UCSD-AML1 (cell line): ENCODE measurements around the gene TNFRSF19.
"Not testable (repeated sequence)": the region's sequence is repeated elsewhere in the genome, so short reads cannot be mapped to it uniquely, and the experiment has no call there.

ENCODE experiments used
- DNase-seq: peaks from one replicate; lab custom pipeline; 2025; ENCODE audit not compliant: unreplicated experiment; lab: John Stamatoyannopoulos, UW

TNFRSF19 gene

GRCh38 chr13:23570099-23570920, at the start of gene TNFRSF19:
TSS of gene TNFRSF19 (plus strand) at chr13:23570412. CDS start at chr13:23590184, 19,772 bp downstream.
- no peak for DNase-seq

- not testable (repeated sequence) for DNase-seq
Measured at GRCh38 chr13:23529926-23530325, 40.3 kb upstream of the TNFRSF19 start.

- DNase-seq, result no peak
Measured at GRCh38 chr13:23531446-23531845, 38.8 kb upstream of the TNFRSF19 start.

GRCh38 chr13:23534090-23534489, 36.1 kb upstream of the TNFRSF19 start:
- DNase-seq, result no peak

GRCh38 chr13:23541221-23541824, 28.9 kb upstream of the TNFRSF19 start:
- DNase-seq, result no peak

- DNase-seq, result no peak
Measured at GRCh38 chr13:23544668-23545067, 25.5 kb upstream of the TNFRSF19 start.

- DNase-seq, result no peak
Measured at GRCh38 chr13:23547000-23547590, 23.1 kb upstream of the TNFRSF19 start.

- DNase-seq, result no peak
Measured at GRCh38 chr13:23549724-23550123, 20.5 kb upstream of the TNFRSF19 start.

- DNase-seq, result no peak
Measured at GRCh38 chr13:23550163-23550562, 20.0 kb upstream of the TNFRSF19 start.

GRCh38 chr13:23551213-23552008, 18.8 kb upstream of the TNFRSF19 start:
- no peak for DNase-seq

- DNase-seq, result no peak
Measured at GRCh38 chr13:23552171-23552570, 18.0 kb upstream of the TNFRSF19 start.

- DNase-seq, result no peak
Measured at GRCh38 chr13:23552661-23553060, 17.6 kb upstream of the TNFRSF19 start.

GRCh38 chr13:23554000-23554399, 16.2 kb upstream of the TNFRSF19 start:
- DNase-seq, result no peak

- DNase-seq, result no peak
Measured at GRCh38 chr13:23557043-23557442, 13.2 kb upstream of the TNFRSF19 start.

GRCh38 chr13:23557733-23558132, 12.5 kb upstream of the TNFRSF19 start:
- DNase-seq, result no peak

- peak; percentile 52 for DNase-seq
Measured at GRCh38 chr13:23558675-23559536, 11.3 kb upstream of the TNFRSF19 start.

GRCh38 chr13:23560571-23561089, 9.6 kb upstream of the TNFRSF19 start:
- no peak for DNase-seq

- no peak for DNase-seq
Measured at GRCh38 chr13:23561261-23561660, 9.0 kb upstream of the TNFRSF19 start.

- no peak for DNase-seq
Measured at GRCh38 chr13:23563085-23563845, 6.9 kb upstream of the TNFRSF19 start.
